A673 (cell line): ENCODE results near the gene PTMS.

Experiments
- EZH2 ChIP-seq: fragments of 200-600 bp; sonication (generic); IDR thresholded peaks from 2 replicates; pipeline ENCODE4 v1.6.1; 2017; ENCODE audit warnings: borderline replicate concordance, low read depth, mild to moderate bottlenecking, mixed read lengths, antibody characterized with exemption, low read length; ENCODE audit not compliant: poor library complexity, severe bottlenecking
- TF ChIP-seq, protein P1 (sequence below): fragments of 300-800, 200-600 bp; sonication (generic); conservative IDR thresholded peaks from 2 replicates; pipeline ENCODE4 v1.5.1; 2017; ENCODE audit warnings: low read depth, mild to moderate bottlenecking, antibody characterized with exemption, low read length, moderate library complexity, mixed read lengths

DNA sequence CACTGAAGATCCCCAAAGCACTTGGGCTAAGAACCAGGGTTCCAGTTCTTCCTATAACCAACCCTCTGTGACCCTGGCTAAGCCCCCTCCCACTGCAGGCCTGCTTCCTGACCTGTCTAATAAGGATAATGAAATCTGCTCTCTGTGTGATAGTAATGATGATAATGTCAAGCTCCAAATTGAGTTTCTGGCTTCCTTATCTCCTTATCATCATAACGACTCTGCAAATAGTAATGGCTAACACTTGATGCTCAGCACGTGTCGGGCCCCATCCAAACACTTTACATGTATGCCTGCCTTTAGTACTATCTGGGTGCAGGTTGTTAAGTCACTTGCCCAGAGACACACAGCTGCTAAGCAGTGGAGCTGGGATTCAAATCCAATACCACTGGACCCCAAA lies 50.4 kb downstream of the PTMS start:
- TF ChIP-seq, protein P1, sequence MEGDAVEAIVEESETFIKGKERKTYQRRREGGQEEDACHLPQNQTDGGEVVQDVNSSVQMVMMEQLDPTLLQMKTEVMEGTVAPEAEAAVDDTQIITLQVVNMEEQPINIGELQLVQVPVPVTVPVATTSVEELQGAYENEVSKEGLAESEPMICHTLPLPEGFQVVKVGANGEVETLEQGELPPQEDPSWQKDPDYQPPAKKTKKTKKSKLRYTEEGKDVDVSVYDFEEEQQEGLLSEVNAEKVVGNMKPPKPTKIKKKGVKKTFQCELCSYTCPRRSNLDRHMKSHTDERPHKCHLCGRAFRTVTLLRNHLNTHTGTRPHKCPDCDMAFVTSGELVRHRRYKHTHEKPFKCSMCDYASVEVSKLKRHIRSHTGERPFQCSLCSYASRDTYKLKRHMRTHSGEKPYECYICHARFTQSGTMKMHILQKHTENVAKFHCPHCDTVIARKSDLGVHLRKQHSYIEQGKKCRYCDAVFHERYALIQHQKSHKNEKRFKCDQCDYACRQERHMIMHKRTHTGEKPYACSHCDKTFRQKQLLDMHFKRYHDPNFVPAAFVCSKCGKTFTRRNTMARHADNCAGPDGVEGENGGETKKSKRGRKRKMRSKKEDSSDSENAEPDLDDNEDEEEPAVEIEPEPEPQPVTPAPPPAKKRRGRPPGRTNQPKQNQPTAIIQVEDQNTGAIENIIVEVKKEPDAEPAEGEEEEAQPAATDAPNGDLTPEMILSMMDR: no peak
- TF ChIP-seq EZH2: no peak
